ENCODE data around the gene ZNF324B.
"Not testable (repeated sequence)": the region's sequence is repeated elsewhere in the genome, so short reads cannot be mapped to it uniquely, and the experiment has no call there.

Gene ZNF324B

DNA sequence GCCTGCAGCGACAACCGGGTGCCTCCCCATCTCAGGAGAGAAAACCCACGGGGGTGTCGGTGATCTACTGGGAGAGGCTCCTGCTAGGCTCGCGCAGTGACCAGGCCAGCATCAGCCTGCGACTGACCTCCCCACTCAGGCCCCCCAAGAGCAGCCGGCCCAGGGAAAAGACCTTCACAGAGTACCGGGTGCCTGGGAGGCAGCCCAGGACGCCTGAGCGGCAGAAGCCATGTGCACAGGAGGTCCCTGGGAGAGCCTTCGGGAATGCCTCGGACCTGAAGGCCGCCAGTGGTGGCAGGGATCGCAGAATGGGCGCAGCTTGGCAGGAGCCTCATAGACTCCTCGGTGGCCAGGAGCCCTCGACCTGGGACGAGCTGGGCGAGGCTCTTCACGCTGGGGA is 3.9 kb downstream of the ZNF324B start:
- no peak for DNase-seq (ENCODE audit: low read depth in 2 of 2)

- no peak for DNase-seq (ENCODE audit: low read depth in 2 of 2)
Observed at GRCh38 chr19:58456111-58456510, 4.7 kb downstream of the ZNF324B start.

DNA sequence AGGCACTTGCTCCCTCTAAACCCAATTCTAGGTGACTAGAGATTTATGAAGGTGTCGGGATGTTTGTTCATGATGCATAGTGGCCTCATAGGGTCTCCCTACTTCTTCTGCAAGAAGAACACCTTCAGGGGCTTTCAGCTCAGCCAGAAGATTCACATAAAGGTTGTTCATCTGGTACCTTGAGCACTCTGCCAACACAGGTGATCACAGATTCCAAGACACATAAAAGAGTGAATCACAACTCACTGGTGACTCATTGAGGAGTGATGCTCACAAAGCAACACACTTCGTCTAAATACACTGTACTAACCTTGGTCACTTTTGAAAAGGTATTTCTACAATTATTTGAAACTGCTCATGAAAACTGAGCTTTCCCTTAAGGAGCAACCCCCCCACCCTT is 8.6 kb downstream of the ZNF324B start:
- DNase-seq (ENCODE audit: low read depth in 2 of 2), result no peak

GRCh38 chr19:58466089-58466759 is 14.8 kb downstream of the ZNF324B start:
- no peak for DNase-seq (ENCODE audit: low read depth in 2 of 2)

- peak; percentile 78 to 83 for DNase-seq (ENCODE audit: low read depth in 2 of 2)
Observed at GRCh38 chr19:58466760-58467589, 15.6 kb downstream of the ZNF324B start, which contains the start of gene ZNF324. TSS of gene ZNF324 (plus strand) at chr19:58467080. CDS start at chr19:58469186, 2,106 bp downstream.

- DNase-seq (ENCODE audit: low read depth in 2 of 2), result no peak
Observed at GRCh38 chr19:58468216-58468839, 16.9 kb downstream of the ZNF324B start.

DNA sequence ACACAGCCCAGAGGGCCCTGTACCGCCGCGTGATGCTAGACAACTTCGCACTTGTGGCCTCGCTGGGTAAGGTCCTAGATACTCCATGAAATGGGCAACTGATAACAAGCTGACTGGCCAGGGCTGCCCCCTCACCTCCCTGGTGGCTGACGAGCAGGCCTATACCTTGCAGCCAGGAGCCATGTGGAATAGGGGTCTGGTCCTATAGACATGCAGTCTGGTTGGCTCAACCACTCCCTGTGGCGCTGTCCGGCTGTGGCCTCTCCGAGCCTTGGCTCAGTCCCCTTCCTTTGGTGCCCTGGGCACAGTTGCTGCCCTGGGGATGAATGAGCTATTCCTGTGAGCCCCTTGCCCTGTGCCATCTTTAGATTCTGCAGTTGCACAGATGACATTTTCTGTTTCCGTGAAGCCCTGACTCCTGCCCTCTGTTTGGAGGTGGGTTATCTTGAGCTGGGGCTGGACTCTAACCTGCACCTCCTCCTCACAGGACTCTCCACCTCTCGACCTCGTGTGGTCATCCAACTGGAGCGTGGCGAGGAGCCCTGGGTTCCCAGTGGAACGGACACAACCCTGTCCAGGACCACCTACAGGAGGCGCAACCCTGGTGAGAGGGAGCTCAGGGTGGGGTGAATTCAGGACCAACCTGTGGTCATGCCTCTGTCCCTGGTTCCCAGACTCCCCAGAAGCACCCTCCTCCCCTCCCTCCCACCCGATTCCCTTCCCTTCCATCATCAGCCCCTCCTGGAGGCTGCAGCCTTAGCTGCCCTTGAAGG is 18.0 kb downstream of the ZNF324B start:
- no peak for DNase-seq (ENCODE audit: low read depth in 2 of 2)

- not testable (repeated sequence) for DNase-seq (ENCODE audit: low read depth in 2 of 2)
Observed at GRCh38 chr19:58470837-58471543, 19.6 kb downstream of the ZNF324B start.

DNA sequence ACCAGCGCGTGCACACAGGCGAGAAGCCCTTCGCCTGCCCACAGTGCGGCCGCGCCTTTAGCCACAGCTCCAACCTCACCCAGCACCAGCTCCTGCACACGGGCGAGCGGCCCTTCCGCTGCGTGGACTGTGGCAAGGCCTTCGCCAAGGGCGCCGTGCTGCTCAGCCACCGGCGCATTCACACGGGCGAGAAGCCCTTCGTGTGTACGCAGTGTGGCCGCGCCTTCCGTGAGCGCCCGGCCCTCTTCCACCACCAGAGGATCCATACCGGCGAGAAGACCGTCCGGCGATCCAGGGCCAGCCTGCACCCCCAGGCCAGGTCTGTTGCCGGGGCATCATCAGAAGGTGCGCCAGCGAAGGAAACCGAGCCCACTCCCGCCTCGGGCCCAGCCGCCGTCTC is 20.3 kb downstream of the ZNF324B start:
- DNase-seq (ENCODE audit: low read depth in 2 of 2), result no peak

- DNase-seq (ENCODE audit: low read depth in 2 of 2), result no peak
Observed at GRCh38 chr19:58473775-58474174, 22.4 kb downstream of the ZNF324B start.

DNA sequence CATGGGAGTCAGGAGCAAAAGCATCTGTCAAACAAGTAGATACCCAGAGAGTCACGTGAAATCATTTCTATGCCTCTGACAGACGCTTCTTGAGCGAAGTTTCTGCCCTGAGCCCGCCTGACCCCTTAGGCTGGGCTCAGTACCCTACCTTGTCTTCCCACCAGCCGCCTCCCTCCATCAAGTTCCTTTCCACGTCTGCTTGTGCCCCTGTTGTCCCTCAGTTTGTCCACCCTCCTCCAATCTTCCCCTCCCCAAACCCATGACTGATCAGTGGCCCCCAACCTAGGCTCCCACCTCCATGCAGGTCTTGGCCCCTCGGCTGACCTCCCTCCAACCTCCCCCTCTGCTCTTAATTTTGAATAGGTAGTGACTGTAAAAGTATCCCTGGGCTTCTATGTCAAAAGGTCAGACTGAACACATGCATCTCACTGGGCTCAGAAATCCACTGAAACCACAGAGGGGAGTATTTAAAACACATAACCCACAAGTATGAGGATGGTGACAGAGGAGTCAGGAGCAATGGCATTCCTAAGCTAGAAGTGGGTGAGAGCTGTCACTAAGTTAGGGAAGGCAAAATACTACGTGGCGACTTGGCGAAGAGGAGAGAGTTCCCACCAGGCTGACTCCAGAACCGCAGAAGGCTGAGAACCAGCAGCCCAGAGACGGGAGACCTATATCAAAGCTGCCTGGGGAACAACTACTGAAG is 23.0 kb downstream of the ZNF324B start:
- DNase-seq (ENCODE audit: low read depth in 2 of 2), result peak in 1 of 2 experiments; percentile 6

- DNase-seq (ENCODE audit: low read depth in 2 of 2), result no peak
Observed at GRCh38 chr19:58474997-58475713, 23.7 kb downstream of the ZNF324B start.

GRCh38 chr19:58475714-58476497 is 24.5 kb downstream of the ZNF324B start, which contains the start of gene ZNF446:
TSS of gene ZNF446 (plus strand) at chr19:58476352. CDS start at chr19:58477219, 867 bp downstream.
- DNase-seq (ENCODE audit: low read depth in 2 of 2), result peak; percentile 88 to 90

DNA sequence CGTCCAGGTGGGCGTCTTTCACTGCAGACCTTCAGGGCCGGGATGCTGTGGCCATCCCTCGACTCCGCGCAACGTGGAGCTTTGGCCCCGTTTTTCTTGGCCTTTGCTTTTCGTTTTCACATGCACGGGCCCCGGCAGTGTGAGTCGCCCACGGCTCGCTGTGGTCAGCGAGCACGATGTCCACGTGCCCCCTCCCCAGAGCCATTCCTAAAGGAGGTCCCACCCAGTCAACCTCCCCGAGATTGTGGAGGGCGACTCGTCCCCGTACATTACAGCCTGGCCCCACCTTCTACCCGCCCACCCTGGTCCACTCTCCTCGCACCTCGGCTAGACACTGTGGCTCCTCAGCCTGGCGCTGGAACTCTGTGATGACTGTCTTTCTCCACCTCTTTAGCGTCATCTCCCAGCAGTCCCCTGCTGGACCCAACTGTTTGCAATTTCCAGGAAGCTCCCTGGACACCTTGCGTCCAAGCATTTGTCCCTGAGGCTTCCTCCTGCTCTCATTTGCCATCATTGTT is 25.1 kb downstream of the ZNF324B start:
- no peak for DNase-seq (ENCODE audit: low read depth in 2 of 2)

DNA sequence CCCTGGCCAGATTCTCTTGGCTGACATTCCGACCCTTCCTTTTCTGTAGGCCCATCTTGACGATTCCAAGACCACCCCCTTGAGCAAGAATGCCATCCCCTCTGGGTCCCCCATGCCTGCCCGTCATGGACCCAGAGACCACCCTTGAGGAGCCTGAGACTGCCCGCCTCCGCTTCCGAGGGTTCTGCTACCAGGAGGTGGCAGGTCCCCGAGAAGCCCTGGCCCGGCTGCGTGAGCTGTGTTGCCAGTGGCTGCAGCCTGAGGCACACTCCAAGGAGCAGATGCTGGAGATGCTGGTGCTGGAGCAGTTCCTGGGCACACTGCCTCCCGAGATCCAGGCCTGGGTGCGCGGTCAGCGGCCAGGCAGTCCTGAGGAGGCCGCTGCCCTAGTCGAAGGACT is 25.7 kb downstream of the ZNF324B start:
- no peak for DNase-seq (ENCODE audit: low read depth in 2 of 2)

- DNase-seq (ENCODE audit: low read depth in 2 of 2), result no peak
Observed at GRCh38 chr19:58477871-58478270, 26.4 kb downstream of the ZNF324B start.

DNA sequence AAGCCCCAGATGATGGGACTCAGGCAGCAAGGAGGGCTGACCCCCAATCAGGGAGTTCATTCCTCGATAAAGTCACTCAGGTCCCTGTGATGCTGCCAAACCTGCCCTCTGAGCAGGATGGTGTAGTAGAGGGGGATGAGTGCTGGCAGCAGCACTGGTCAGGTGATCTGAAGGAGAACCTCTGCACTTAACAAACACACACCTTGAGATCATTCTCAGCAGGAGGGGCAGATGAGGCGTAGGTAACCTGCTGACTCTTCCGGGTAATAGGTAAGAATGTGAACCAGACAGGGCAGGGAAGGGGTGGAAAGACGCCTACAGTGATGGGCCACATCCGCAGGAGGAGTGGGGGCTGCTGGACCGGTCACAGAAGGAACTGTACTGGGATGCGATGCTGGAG is 27.9 kb downstream of the ZNF324B start:
- no peak for DNase-seq (ENCODE audit: low read depth in 2 of 2)

GRCh38 chr19:58479736-58480480 is 28.5 kb downstream of the ZNF324B start:
- DNase-seq (ENCODE audit: low read depth in 2 of 2), result no peak

Measured in fibroblast of skin of left biceps (primary cell).